HEK293 (cell line): ENCODE measurements around the gene SYTL2.

ENCODE experiments used
- CTCF ChIA-PET: fragments of 350-600 bp; formaldehyde crosslinking; extraction: SDS; loops from one replicate; lab custom pipeline; 2021; ENCODE audit warnings: antibody characterized with exemption; lab: Yijun Ruan, JAX
- POLR2A ChIA-PET: fragments of 300-600 bp; formaldehyde crosslinking; extraction: SDS; loops from one replicate; lab custom pipeline; 2020; ENCODE audit warnings: antibody characterized with exemption, inconsistent platforms; lab: Yijun Ruan, JAX
- H3K27ac ChIP-seq: fragments of 200-500 bp; sonication (Bioruptor generic); 2 replicates; pipeline ENCODE4 v1.5.1; 2014; ENCODE audit warnings: low read depth, low read length, control low read depth, inconsistent platforms; ENCODE audit errors: extremely low read depth
- H3K36me3 ChIP-seq, 2 experiments: fragments of 200-500 bp in 1 of 2; sonication (Bioruptor generic) in 1 of 2; 1 replicate in 1 of 2; 2 replicates in 1 of 2; pipeline ENCODE4 v1.5.1; 2014 to 2017; ENCODE audit warnings: inconsistent platforms in 2 of 2, low read length in 2 of 2; ENCODE audit not compliant: control insufficient read depth in 2 of 2, insufficient read depth in 1 of 2
- H3K4me1 ChIP-seq: fragments of 200-500 bp; sonication (Bioruptor generic); 2 replicates; pipeline ENCODE4 v1.5.1; 2014; ENCODE audit warnings: mild to moderate bottlenecking, low read length, inconsistent platforms; ENCODE audit not compliant: control insufficient read depth, insufficient read depth
- H3K4me3 ChIP-seq: 2 replicates; pipeline ENCODE4 v1.5.1; 2011; ENCODE audit warnings: low read depth, mild to moderate bottlenecking, control low read depth, low read length, moderate library complexity
- H3K9me3 ChIP-seq: fragments of 200-500 bp; sonication (Bioruptor generic); 2 replicates; pipeline ENCODE4 v1.5.1; 2014; ENCODE audit warnings: low read depth, low read length, inconsistent platforms; ENCODE audit not compliant: control insufficient read depth, insufficient read depth
- SCRT2 ChIP-seq: fragments of 450-650 bp; formaldehyde crosslinking; IDR thresholded peaks from 2 replicates; pipeline ENCODE4 v1.5.1; 2016; ENCODE audit warnings: missing biosample characterization, missing genetic modification characterization
- ZBTB1 ChIP-seq: fragments of 450-650 bp; formaldehyde crosslinking; IDR thresholded peaks from 2 replicates; pipeline ENCODE4 v1.5.1; 2016; ENCODE audit warnings: missing biosample characterization, missing genetic modification characterization
- ZFP37 ChIP-seq: fragments of 450-650 bp; formaldehyde crosslinking; IDR thresholded peaks from 2 replicates; pipeline ENCODE4 v1.5.1; 2016; ENCODE audit warnings: missing biosample characterization, missing genetic modification characterization
- ZNF155 ChIP-seq: fragments of 450-650 bp; formaldehyde crosslinking; IDR thresholded peaks from 2 replicates; pipeline ENCODE4 v1.5.1; 2016; ENCODE audit warnings: missing biosample characterization, missing genetic modification characterization
- ZNF626 ChIP-seq: fragments of 450-650 bp; sonication (Bioruptor Pico); formaldehyde crosslinking; IDR thresholded peaks from 2 replicates; pipeline ENCODE4 v1.5.1; 2018; ENCODE audit warnings: missing biosample characterization, missing genetic modification characterization, inconsistent platforms
- ZNF830 ChIP-seq: fragments of 450-650 bp; IDR thresholded peaks from 2 replicates; pipeline ENCODE4 v1.5.0; 2018; ENCODE audit warnings: missing biosample characterization, missing genetic modification characterization, low read depth, mild to moderate bottlenecking, moderate library complexity
- TF ChIP-seq, protein P1 (sequence below): fragments of 450-650 bp; formaldehyde crosslinking; IDR thresholded peaks from 2 replicates; pipeline ENCODE4 v1.5.1; 2016; ENCODE audit warnings: missing biosample characterization, missing genetic modification characterization, low read depth
- TF ChIP-seq, protein P2 (sequence below): fragments of 450-650 bp; formaldehyde crosslinking; IDR thresholded peaks from 2 replicates; pipeline ENCODE4 v1.5.1; 2016; ENCODE audit warnings: missing biosample characterization, missing genetic modification characterization, borderline replicate concordance
- TF ChIP-seq, protein P3 (sequence below): fragments of 450-650 bp; formaldehyde crosslinking; IDR thresholded peaks from 2 replicates; pipeline ENCODE4 v1.5.1; 2016; ENCODE audit warnings: missing biosample characterization, missing genetic modification characterization
- TF ChIP-seq, protein P4 (sequence below): fragments of 450-650 bp; formaldehyde crosslinking; IDR thresholded peaks from 2 replicates; pipeline ENCODE4 v1.5.1; 2016; ENCODE audit warnings: missing biosample characterization, missing genetic modification characterization

The SYTL2 gene

DNA sequence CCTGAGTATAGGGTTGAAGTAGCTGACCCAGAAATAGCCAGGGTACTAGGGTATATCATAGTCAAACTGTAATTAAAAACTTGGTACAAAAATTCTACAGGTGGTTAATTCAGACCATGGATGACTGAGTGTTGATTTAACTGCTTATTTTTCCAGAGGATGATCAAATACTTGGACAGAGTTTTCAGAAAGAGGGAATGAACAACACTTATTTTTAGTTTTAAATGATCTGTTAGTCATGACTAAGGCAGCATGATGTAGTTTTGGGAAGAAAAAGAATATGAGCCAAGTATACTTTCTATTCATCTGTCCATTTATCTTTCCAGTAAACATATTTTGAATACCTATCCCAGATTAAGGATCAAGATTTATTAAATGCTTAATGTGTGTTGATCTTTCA lies 105.1 kb downstream of the SYTL2 start:
- Histone ChIP-seq H3K4me1 (no peaks in the 10 kb centered on the region), H3K4me3 (no peak overlapping the region), H3K9me3 (no peaks in the 10 kb centered on the region), H3K36me3 (no peaks in the 10 kb centered on the region), H3K27ac (no peak overlapping the region)
- ChIA-PET CTCF (no interaction called here), POLR2A (no interaction called here)
- peak; percentile 28; the same call in 1 of the 2 replicates for TF ChIP-seq SCRT2
- TF ChIP-seq, protein P1, sequence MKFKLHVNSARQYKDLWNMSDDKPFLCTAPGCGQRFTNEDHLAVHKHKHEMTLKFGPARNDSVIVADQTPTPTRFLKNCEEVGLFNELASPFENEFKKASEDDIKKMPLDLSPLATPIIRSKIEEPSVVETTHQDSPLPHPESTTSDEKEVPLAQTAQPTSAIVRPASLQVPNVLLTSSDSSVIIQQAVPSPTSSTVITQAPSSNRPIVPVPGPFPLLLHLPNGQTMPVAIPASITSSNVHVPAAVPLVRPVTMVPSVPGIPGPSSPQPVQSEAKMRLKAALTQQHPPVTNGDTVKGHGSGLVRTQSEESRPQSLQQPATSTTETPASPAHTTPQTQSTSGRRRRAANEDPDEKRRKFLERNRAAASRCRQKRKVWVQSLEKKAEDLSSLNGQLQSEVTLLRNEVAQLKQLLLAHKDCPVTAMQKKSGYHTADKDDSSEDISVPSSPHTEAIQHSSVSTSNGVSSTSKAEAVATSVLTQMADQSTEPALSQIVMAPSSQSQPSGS (tag by site-specific recombination), result no peak

DNA sequence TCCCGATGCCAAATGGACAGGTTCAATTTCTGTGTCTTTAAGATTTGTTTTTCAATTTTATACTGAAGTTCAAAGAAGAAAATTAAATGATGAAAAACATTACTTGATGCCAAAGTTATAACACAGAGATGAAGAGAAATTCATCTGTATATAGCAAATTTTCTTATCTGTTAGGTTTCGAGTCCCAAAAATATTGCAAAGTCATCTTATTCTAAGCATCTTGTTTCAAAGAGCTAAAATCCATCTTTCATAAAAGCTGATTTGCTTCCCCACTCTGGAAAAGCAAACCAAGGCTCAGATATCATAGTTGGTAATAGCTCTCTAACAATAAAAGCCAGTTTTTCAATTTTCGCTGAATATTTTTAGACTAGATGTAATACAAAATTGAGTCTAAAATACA lies 106.0 kb downstream of the SYTL2 start:
- TF ChIP-seq ZBTB1 (tag by site-specific recombination), result no peak
- no peak for TF ChIP-seq ZNF626 (tag by site-specific recombination)
- CTCF ChIA-PET, result no interaction called here
- Histone ChIP-seq H3K9me3 (no peaks in the 10 kb centered on the region), H3K4me3 (no peak overlapping the region), H3K36me3 (no peaks in the 10 kb centered on the region), H3K27ac (no peak overlapping the region), H3K4me1 (no peaks in the 10 kb centered on the region)
- POLR2A ChIA-PET, result interaction anchor here (0.6 kb wide), 1 partner anchor 142 kb away, joined by 3 read pairs; no protein-coding TSS in a partner anchor

DNA sequence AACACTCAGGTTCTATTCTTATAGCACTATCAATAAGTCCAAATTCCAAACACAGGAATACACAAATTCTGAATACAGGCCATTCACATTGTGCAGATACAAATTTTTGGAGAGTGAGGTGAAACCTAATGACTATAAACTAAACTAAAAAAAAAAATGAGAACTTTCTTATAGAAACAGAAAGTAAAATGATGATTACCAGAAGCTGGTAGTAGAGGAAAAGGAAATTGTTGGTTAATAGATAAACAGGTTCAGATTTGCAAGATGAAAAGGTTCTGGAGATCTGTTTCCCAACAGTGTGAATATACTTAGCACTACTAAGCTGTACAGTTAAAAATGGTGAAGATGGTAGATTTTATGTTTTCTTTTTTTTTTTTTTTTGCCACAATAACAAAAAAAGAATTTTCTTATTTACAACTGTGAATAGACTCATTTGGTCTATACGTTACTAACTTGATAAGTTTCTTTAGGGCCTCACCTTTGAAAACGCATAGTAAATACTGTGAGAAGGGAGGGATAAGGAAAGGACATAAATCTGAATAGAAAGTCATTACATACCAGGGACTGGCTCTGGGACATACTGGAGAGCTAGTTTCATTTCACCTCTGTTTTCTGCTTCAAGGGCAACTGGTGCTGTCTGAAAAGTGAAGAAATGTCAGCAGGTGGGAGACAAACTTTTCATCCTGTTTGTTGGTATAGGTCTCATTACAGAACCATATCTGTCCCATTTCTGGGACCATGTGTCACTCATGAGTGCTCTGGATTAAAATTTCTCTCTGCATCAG lies 110.8 kb downstream of the SYTL2 start:
- TF ChIP-seq ZNF155 (tag by site-specific recombination) (no peak), ZFP37 (tag by site-specific recombination) (no peak), ZNF830 (no peak)
- TF ChIP-seq, protein P2, sequence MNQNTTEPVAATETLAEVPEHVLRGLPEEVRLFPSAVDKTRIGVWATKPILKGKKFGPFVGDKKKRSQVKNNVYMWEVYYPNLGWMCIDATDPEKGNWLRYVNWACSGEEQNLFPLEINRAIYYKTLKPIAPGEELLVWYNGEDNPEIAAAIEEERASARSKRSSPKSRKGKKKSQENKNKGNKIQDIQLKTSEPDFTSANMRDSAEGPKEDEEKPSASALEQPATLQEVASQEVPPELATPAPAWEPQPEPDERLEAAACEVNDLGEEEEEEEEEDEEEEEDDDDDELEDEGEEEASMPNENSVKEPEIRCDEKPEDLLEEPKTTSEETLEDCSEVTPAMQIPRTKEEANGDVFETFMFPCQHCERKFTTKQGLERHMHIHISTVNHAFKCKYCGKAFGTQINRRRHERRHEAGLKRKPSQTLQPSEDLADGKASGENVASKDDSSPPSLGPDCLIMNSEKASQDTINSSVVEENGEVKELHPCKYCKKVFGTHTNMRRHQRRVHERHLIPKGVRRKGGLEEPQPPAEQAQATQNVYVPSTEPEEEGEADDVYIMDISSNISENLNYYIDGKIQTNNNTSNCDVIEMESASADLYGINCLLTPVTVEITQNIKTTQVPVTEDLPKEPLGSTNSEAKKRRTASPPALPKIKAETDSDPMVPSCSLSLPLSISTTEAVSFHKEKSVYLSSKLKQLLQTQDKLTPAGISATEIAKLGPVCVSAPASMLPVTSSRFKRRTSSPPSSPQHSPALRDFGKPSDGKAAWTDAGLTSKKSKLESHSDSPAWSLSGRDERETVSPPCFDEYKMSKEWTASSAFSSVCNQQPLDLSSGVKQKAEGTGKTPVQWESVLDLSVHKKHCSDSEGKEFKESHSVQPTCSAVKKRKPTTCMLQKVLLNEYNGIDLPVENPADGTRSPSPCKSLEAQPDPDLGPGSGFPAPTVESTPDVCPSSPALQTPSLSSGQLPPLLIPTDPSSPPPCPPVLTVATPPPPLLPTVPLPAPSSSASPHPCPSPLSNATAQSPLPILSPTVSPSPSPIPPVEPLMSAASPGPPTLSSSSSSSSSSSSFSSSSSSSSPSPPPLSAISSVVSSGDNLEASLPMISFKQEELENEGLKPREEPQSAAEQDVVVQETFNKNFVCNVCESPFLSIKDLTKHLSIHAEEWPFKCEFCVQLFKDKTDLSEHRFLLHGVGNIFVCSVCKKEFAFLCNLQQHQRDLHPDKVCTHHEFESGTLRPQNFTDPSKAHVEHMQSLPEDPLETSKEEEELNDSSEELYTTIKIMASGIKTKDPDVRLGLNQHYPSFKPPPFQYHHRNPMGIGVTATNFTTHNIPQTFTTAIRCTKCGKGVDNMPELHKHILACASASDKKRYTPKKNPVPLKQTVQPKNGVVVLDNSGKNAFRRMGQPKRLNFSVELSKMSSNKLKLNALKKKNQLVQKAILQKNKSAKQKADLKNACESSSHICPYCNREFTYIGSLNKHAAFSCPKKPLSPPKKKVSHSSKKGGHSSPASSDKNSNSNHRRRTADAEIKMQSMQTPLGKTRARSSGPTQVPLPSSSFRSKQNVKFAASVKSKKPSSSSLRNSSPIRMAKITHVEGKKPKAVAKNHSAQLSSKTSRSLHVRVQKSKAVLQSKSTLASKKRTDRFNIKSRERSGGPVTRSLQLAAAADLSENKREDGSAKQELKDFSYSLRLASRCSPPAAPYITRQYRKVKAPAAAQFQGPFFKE, result no peak
- TF ChIP-seq, protein P3, sequence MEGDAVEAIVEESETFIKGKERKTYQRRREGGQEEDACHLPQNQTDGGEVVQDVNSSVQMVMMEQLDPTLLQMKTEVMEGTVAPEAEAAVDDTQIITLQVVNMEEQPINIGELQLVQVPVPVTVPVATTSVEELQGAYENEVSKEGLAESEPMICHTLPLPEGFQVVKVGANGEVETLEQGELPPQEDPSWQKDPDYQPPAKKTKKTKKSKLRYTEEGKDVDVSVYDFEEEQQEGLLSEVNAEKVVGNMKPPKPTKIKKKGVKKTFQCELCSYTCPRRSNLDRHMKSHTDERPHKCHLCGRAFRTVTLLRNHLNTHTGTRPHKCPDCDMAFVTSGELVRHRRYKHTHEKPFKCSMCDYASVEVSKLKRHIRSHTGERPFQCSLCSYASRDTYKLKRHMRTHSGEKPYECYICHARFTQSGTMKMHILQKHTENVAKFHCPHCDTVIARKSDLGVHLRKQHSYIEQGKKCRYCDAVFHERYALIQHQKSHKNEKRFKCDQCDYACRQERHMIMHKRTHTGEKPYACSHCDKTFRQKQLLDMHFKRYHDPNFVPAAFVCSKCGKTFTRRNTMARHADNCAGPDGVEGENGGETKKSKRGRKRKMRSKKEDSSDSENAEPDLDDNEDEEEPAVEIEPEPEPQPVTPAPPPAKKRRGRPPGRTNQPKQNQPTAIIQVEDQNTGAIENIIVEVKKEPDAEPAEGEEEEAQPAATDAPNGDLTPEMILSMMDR (tag by site-specific recombination), result no peak
- TF ChIP-seq, protein P4, sequence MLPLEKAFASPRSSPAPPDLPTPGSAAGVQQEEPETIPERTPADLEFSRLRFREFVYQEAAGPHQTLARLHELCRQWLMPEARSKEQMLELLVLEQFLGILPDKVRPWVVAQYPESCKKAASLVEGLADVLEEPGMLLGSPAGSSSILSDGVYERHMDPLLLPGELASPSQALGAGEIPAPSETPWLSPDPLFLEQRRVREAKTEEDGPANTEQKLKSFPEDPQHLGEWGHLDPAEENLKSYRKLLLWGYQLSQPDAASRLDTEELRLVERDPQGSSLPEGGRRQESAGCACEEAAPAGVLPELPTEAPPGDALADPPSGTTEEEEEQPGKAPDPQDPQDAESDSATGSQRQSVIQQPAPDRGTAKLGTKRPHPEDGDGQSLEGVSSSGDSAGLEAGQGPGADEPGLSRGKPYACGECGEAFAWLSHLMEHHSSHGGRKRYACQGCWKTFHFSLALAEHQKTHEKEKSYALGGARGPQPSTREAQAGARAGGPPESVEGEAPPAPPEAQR, result no peak
- TF ChIP-seq, all 188 proteins: peak for 0
- H3K27ac ChIP-seq, result no peak overlapping the region
- no peaks in the 10 kb centered on the region for H3K9me3 ChIP-seq
- no peaks in the 10 kb centered on the region for H3K36me3 ChIP-seq
- ChIA-PET CTCF (interaction anchor here (0.7 kb wide), 3 partner anchors 12 to 1614 kb away, joined by 3 read pairs; no protein-coding TSS in a partner anchor), POLR2A (no interaction called here)
- H3K4me1 ChIP-seq, result no peaks in the 10 kb centered on the region
- no peak overlapping the region for H3K4me3 ChIP-seq
